ENCODE results near the gene SIPA1L3. TPM values are rescaled to one million over a fixed set of nuclear protein-coding genes. Genes with fewer than 3 reads are reported as not detected.

SIPA1L3 gene
- total RNA-seq, 4 donors from 2014 or later: 50.0 to 69.8 (median 53.6) TPM

- 75 to 77% methylated on average over 4 of the region's 4 CpGs for WGBS, 2 donors
- DNase-seq (ENCODE audit: low spot score in 2 of 2): peak in 1 of 2 donors; percentile 63
- TF ChIP-seq CTCF (IDR thresholded peaks at IDR 0.05) (no peak), POLR2A (IDR thresholded peaks at IDR 0.05) (no peak)
- intact Hi-C loops (cut with DNase I; ENCODE audit: low total_unique reads): loop anchor here (5.0 kb wide), 1 partner anchor 1829 kb away; no protein-coding TSS in a partner anchor
- H3K4me3 ChIP-seq (ENCODE audit: low read depth, poor library complexity, severe bottlenecking): no peak overlapping the region
Observed at GRCh38 chr19:37963190-37963936, 56.4 kb downstream of the SIPA1L3 start.

- intact Hi-C loops (cut with DNase I; ENCODE audit: low total_unique reads): loop anchor here (5.0 kb wide), 1 partner anchor 1828 kb away; no protein-coding TSS in a partner anchor
- H3K4me3 ChIP-seq (ENCODE audit: low read depth, poor library complexity, severe bottlenecking): no peak overlapping the region
- WGBS, 2 donors: 79 to 84% methylated on average over 2 of the region's 2 CpGs
- no peak for DNase-seq (ENCODE audit: low spot score in 2 of 2)
- TF ChIP-seq CTCF (IDR thresholded peaks at IDR 0.05) (no peak), POLR2A (IDR thresholded peaks at IDR 0.05) (no peak)
Observed at GRCh38 chr19:37964109-37964508, 57.1 kb downstream of the SIPA1L3 start.

DNA sequence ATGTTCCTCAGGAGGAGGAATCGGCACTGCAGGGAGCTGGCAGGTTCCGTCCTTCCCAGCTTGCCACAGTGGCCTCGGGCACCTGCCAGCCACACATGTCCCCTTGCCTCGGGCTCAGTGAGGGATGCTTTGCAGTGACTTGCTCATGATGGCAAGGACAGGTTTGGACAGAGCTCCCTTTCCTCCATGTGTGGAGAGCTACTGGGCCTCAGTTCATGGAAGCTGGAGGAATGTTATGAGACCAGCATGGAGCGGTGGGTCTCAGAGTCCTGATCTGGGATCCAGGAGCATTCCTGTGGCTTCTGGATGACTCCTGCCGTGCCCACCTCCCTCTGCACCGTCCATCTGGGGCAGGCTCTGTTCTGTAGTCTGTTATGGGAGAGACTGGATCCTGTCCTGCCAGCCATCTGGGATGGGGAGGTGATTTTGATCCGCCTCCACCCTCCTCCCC, 59.2 kb downstream of the SIPA1L3 start:
- WGBS, 2 donors: 55 to 62% methylated on average over 8 of the region's 8 CpGs
- H3K4me3 ChIP-seq (ENCODE audit: low read depth, poor library complexity, severe bottlenecking): no peak overlapping the region
- intact Hi-C loops (cut with DNase I; ENCODE audit: low total_unique reads): no loop called here
- peak in 1 of 2 donors; percentile 62 for DNase-seq (ENCODE audit: low spot score in 2 of 2)
- TF ChIP-seq CTCF (IDR thresholded peaks at IDR 0.05) (no peak), POLR2A (IDR thresholded peaks at IDR 0.05) (no peak)

DNA sequence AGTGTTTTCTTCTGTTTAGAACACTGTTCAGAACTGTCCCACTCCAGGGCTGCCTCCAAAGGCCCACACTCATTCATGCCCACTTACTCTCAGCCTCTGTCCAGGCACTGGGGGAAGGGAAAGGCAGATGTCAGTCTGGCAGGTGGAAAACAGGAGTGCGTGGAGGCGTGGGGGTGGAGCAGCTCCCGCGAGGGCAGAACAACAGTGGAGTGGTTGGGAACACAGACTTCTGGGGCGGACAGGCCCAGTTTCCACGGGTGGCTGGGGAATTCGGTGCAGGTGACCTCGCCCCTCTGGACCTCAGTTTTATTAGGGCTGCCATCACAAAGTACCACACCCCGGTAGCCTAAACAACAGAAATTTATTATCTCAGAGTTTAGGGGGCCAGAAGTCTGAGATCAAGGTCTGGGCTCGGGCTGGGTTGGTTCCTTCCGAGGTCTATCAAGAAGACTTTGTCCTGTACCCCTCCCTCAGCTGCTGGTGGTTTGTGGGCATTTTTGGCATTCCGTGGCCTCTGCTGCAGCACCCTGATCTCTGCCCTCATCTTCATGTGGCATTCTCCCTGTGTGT, 59.7 kb downstream of the SIPA1L3 start:
- peak in 1 of 2 donors; percentile 82 for DNase-seq (ENCODE audit: low spot score in 2 of 2)
- intact Hi-C loops (cut with DNase I; ENCODE audit: low total_unique reads): no loop called here
- 53 to 54% methylated on average over 12 of the region's 12 CpGs for WGBS, 2 donors
- no peak overlapping the region for H3K4me3 ChIP-seq (ENCODE audit: low read depth, poor library complexity, severe bottlenecking)
- TF ChIP-seq POLR2A (IDR thresholded peaks at IDR 0.05): no peak
- TF ChIP-seq CTCF (IDR thresholded peaks at IDR 0.05): no peak

GRCh38 chr19:37969695-37970094, 62.7 kb downstream of the SIPA1L3 start:
- DNase-seq (ENCODE audit: low spot score in 2 of 2): no peak
- intact Hi-C loops (cut with DNase I; ENCODE audit: low total_unique reads): loop anchor here (1.0 kb wide), 1 partner anchor 16 kb away; no protein-coding TSS in a partner anchor
- WGBS, 2 donors: 61 to 65% methylated on average over 5 of the region's 5 CpGs

More at GRCh38 chr19:37969695-37970094, 62.7 kb downstream of the SIPA1L3 start:
- no peak overlapping the region for H3K4me3 ChIP-seq (ENCODE audit: low read depth, poor library complexity, severe bottlenecking)
- no peak for TF ChIP-seq POLR2A (IDR thresholded peaks at IDR 0.05)
- no peak for TF ChIP-seq CTCF (IDR thresholded peaks at IDR 0.05)

Data from lower leg skin (tissue), 4 donors.